HFFc6 (cell line): Measurements from ENCODE around the gene STRIP1. TPM values are rescaled to one million over a fixed set of nuclear protein-coding genes. Genes with fewer than 3 reads are reported as not detected.

Source experiments
- DNase-seq: peaks from one replicate; pipeline ENCODE4 v3.0.0-alpha.2; 2018
- H3K27ac Mint-ChIP-seq: 2 replicates; pipeline ENCODE4 v1.8.0; 2020; ENCODE audit warnings: mild to moderate bottlenecking, mixed read lengths
- H3K27me3 Mint-ChIP-seq: 2 replicates; pipeline ENCODE4 v1.8.0; 2021; ENCODE audit warnings: mild to moderate bottlenecking, moderate library complexity, mixed read lengths; ENCODE audit not compliant: insufficient read depth
- H3K36me3 Mint-ChIP-seq: 2 replicates; pipeline ENCODE4 v1.8.0; 2021; ENCODE audit warnings: low read depth, mixed read lengths
- H3K4me1 Mint-ChIP-seq: 2 replicates; pipeline ENCODE4 v1.8.0; 2020; ENCODE audit warnings: low read depth, mixed read lengths
- H3K4me3 Mint-ChIP-seq: 2 replicates; pipeline ENCODE4 v1.8.0; 2020; ENCODE audit warnings: mild to moderate bottlenecking, moderate library complexity, mixed read lengths
- H3K9me3 Mint-ChIP-seq: 2 replicates; pipeline ENCODE4 v1.8.0; 2020; ENCODE audit warnings: mild to moderate bottlenecking, mixed read lengths
- CTCF ChIP-seq: fragments of 200-600 bp; sonication (generic); IDR thresholded peaks from 2 replicates; pipeline ENCODE4 v1.5.0; 2021; ENCODE audit warnings: antibody characterized with exemption, mild to moderate bottlenecking
- total RNA-seq, 6 experiments: library from RNA; stranded (reverse); fragmentation: NEBNext Ultra II Directional; extraction: Animal tissue kit (Norgen Biotek cat#: 25700); gene quantifications; 2 replicates in 1 of 6; 3 replicates in 5 of 6; pipeline ENCODE4 v1.2.3, GENCODE V29; 2021

Gene STRIP1
- total RNA-seq, 6 experiments from 2014 or later, result 33.2 to 48.4 (median 36.8) TPM

GRCh38 chr1:110065841-110066240 lies 31.4 kb downstream of the STRIP1 start:
- H3K27ac Mint-ChIP-seq, result peak overlapping the region; percentile 18; the same call in 1 of the 2 replicates
- H3K4me1 Mint-ChIP-seq, result peaks cover 30% of the 10 kb centered on the region; the same call in 1 of the 2 replicates
- no peak for TF ChIP-seq CTCF
- peaks cover 24% of the 10 kb centered on the region for H3K27me3 Mint-ChIP-seq
- H3K9me3 Mint-ChIP-seq, result no peaks in the 10 kb centered on the region; the same call in 1 of the 2 replicates
- H3K36me3 Mint-ChIP-seq, result peaks cover 5% of the 10 kb centered on the region
- peak; percentile 62 for DNase-seq
- no peak overlapping the region; the same call in 1 of the 2 replicates for H3K4me3 Mint-ChIP-seq

GRCh38 chr1:110067479-110067892 lies 33.1 kb downstream of the STRIP1 start:
- Mint-ChIP-seq H3K4me1 (peaks cover 17% of the 10 kb centered on the region; the same call in 1 of the 2 replicates), H3K27me3 (peaks cover 38% of the 10 kb centered on the region), H3K27ac (peak overlapping the region; percentile 86; the same call in 1 of the 2 replicates), H3K36me3 (peaks cover 5% of the 10 kb centered on the region), H3K9me3 (no peaks in the 10 kb centered on the region; the same call in 1 of the 2 replicates), H3K4me3 (peak overlapping the region; percentile 85; the same call in 1 of the 2 replicates)
- no peak for TF ChIP-seq CTCF
- no peak for DNase-seq

GRCh38 chr1:110067893-110068645 lies 33.6 kb downstream of the STRIP1 start:
- Mint-ChIP-seq H3K4me1 (peaks cover 17% of the 10 kb centered on the region; the same call in 1 of the 2 replicates), H3K4me3 (peak overlapping the region; percentile 85), H3K9me3 (no peaks in the 10 kb centered on the region; the same call in 1 of the 2 replicates), H3K27me3 (peaks cover 38% of the 10 kb centered on the region), H3K27ac (peak overlapping the region; percentile 86; the same call in 1 of the 2 replicates), H3K36me3 (peaks cover 5% of the 10 kb centered on the region)
- DNase-seq, result no peak
- no peak for TF ChIP-seq CTCF

GRCh38 chr1:110068646-110069403 lies 34.4 kb downstream of the STRIP1 start:
- H3K9me3 Mint-ChIP-seq, result no peaks in the 10 kb centered on the region; the same call in 1 of the 2 replicates
- peaks cover 17% of the 10 kb centered on the region; the same call in 1 of the 2 replicates for H3K4me1 Mint-ChIP-seq
- no peak for TF ChIP-seq CTCF
- peaks cover 5% of the 10 kb centered on the region for H3K36me3 Mint-ChIP-seq
- peak overlapping the region; percentile 86; the same call in 1 of the 2 replicates for H3K27ac Mint-ChIP-seq
- peak overlapping the region; percentile 85 for H3K4me3 Mint-ChIP-seq
- no peak for DNase-seq
- peaks cover 35% of the 10 kb centered on the region for H3K27me3 Mint-ChIP-seq
